Measurements from ENCODE around the gene LRRC8B.

LRRC8B gene

DNA sequence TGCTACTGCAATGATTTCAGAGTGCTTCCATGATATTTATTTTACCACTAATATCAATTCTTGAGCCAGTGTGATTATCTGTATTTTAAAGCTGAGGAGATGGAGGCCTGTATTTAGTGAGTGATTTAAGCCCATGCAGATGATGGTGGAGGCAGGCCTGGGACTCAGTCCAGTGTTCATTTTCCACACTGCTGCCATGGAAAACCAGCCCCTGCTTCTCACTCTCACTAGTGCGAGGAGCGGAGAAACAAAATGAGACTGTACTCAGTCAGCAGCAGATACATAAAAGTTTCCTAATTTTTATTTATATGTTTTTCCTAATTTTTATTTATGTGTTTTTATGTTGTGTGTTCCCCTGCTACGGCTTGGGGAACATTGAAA is 32.8 kb downstream of the LRRC8B start:
- H4K20me1 ChIP-seq (ENCODE audit: insufficient read depth, low read length, poor library complexity, severe bottlenecking) = no peaks in the 10 kb centered on the region
- no peaks in the 10 kb centered on the region for H3K27me3 ChIP-seq (ENCODE audit: insufficient read depth, low read length, poor library complexity, severe bottlenecking)
- no peaks in the 10 kb centered on the region for H3K9me3 ChIP-seq (ENCODE audit: insufficient read depth, low read depth, low read length)
- H3K36me3 ChIP-seq (ENCODE audit: insufficient read depth, low read length) = peaks cover 4% of the 10 kb centered on the region; the same call in 1 of the 2 replicates
- H3K4me1 ChIP-seq (ENCODE audit: insufficient read depth, low read length, poor library complexity, severe bottlenecking) = peaks cover 11% of the 10 kb centered on the region
- no peak overlapping the region for H3K4me3 ChIP-seq (ENCODE audit: low read length, poor library complexity, severe bottlenecking)
- H3K9me2 ChIP-seq (replicated peaks; ENCODE audit: low read depth, low read length) = no peaks in the 10 kb centered on the region
- H2AFZ ChIP-seq (ENCODE audit: low read length) = no peak overlapping the region
- H3K4me2 ChIP-seq (ENCODE audit: low read depth, low read length, poor library complexity, severe bottlenecking) = no peak overlapping the region
- no peak overlapping the region for H3K9ac ChIP-seq (ENCODE audit: low read depth, low read length, poor library complexity, severe bottlenecking)
- H3K79me2 ChIP-seq (ENCODE audit: insufficient read depth, low read length) = peaks cover 23% of the 10 kb centered on the region; the same call in 1 of the 2 replicates
- TF ChIP-seq, protein P1, sequence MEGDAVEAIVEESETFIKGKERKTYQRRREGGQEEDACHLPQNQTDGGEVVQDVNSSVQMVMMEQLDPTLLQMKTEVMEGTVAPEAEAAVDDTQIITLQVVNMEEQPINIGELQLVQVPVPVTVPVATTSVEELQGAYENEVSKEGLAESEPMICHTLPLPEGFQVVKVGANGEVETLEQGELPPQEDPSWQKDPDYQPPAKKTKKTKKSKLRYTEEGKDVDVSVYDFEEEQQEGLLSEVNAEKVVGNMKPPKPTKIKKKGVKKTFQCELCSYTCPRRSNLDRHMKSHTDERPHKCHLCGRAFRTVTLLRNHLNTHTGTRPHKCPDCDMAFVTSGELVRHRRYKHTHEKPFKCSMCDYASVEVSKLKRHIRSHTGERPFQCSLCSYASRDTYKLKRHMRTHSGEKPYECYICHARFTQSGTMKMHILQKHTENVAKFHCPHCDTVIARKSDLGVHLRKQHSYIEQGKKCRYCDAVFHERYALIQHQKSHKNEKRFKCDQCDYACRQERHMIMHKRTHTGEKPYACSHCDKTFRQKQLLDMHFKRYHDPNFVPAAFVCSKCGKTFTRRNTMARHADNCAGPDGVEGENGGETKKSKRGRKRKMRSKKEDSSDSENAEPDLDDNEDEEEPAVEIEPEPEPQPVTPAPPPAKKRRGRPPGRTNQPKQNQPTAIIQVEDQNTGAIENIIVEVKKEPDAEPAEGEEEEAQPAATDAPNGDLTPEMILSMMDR (conservative IDR thresholded peaks at IDR 0.05; ENCODE audit: low read length) = no peak
- no peak for TF ChIP-seq EZH2phosphoT487 (IDR thresholded peaks at IDR 0.05; ENCODE audit: borderline replicate concordance)
- H3F3A ChIP-seq (ENCODE audit: low read depth) = no peaks in the 10 kb centered on the region

- Histone ChIP-seq H3F3A (ENCODE audit: low read depth) (no peaks in the 10 kb centered on the region), H2AFZ (ENCODE audit: low read length) (no peak overlapping the region), H3K36me3 (ENCODE audit: insufficient read depth, low read length) (peaks cover 4% of the 10 kb centered on the region; the same call in 1 of the 2 replicates), H3K79me2 (ENCODE audit: insufficient read depth, low read length) (peaks cover 22% of the 10 kb centered on the region; the same call in 1 of the 2 replicates), H4K20me1 (ENCODE audit: insufficient read depth, low read length, poor library complexity, severe bottlenecking) (no peaks in the 10 kb centered on the region), H3K9me3 (ENCODE audit: insufficient read depth, low read depth, low read length) (no peaks in the 10 kb centered on the region), H3K4me3 (ENCODE audit: low read length, poor library complexity, severe bottlenecking) (no peak overlapping the region), H3K9me2 (replicated peaks; ENCODE audit: low read depth, low read length) (no peaks in the 10 kb centered on the region), H3K4me1 (ENCODE audit: insufficient read depth, low read length, poor library complexity, severe bottlenecking) (peaks cover 6% of the 10 kb centered on the region), H3K9ac (ENCODE audit: low read depth, low read length, poor library complexity, severe bottlenecking) (no peak overlapping the region), H3K27me3 (ENCODE audit: insufficient read depth, low read length, poor library complexity, severe bottlenecking) (no peaks in the 10 kb centered on the region), H3K4me2 (ENCODE audit: low read depth, low read length, poor library complexity, severe bottlenecking) (no peak overlapping the region)
- TF ChIP-seq, protein P1 (conservative IDR thresholded peaks at IDR 0.05; ENCODE audit: low read length) = no peak
- no peak for TF ChIP-seq EZH2phosphoT487 (IDR thresholded peaks at IDR 0.05; ENCODE audit: borderline replicate concordance)
These were observed 33.3 kb downstream of the LRRC8B start for GRCh38 chr1:89557956-89558355.

DNA sequence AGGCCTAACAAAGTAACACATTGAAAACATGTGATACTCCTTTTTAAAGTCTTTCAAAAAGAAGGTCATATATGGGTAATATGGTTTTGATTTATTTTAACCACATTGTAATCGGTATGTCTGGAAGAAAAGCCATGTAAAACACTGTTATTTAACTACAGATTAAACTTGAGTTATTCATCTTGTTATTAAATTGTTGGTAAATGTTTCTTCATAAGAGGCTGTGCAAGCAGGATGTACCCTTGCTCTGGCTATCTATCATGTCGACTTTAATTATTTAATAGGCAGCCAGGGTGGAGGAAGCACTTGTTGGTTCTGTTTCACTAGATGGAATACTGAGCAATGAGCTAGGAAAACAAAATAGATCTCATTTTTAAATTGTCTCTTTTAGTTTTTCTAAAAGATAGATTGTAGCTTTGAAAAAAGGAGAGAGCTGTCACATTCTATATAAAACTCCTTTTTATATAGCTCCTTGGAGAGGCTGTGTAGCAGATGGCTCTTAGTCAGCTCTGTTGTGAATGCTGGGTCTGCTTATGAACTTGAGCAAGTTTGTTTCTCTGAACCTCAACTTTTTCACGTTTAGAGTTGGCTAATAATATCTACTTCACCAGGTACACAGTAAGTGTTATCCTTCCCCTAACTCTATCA is 39.5 kb downstream of the LRRC8B start:
- H3K4me1 ChIP-seq (ENCODE audit: insufficient read depth, low read length, poor library complexity, severe bottlenecking) = peaks cover 8% of the 10 kb centered on the region
- no peak overlapping the region for H3K9ac ChIP-seq (ENCODE audit: low read depth, low read length, poor library complexity, severe bottlenecking)
- H3K9me3 ChIP-seq (ENCODE audit: insufficient read depth, low read depth, low read length) = no peaks in the 10 kb centered on the region
- H3K79me2 ChIP-seq (ENCODE audit: insufficient read depth, low read length) = peaks cover 23% of the 10 kb centered on the region
- H3K27me3 ChIP-seq (ENCODE audit: insufficient read depth, low read length, poor library complexity, severe bottlenecking) = no peaks in the 10 kb centered on the region
- TF ChIP-seq, protein P1 (conservative IDR thresholded peaks at IDR 0.05; ENCODE audit: low read length) = no peak
- no peak for TF ChIP-seq EZH2phosphoT487 (IDR thresholded peaks at IDR 0.05; ENCODE audit: borderline replicate concordance)
- H3K4me3 ChIP-seq (ENCODE audit: low read length, poor library complexity, severe bottlenecking) = no peak overlapping the region
- H4K20me1 ChIP-seq (ENCODE audit: insufficient read depth, low read length, poor library complexity, severe bottlenecking) = peaks cover 6% of the 10 kb centered on the region
- no peak overlapping the region for H3K4me2 ChIP-seq (ENCODE audit: low read depth, low read length, poor library complexity, severe bottlenecking)
- H3K9me2 ChIP-seq (replicated peaks; ENCODE audit: low read depth, low read length) = no peaks in the 10 kb centered on the region
- no peaks in the 10 kb centered on the region; the same call in 1 of the 2 replicates for H3K36me3 ChIP-seq (ENCODE audit: insufficient read depth, low read length)
- no peaks in the 10 kb centered on the region for H3F3A ChIP-seq (ENCODE audit: low read depth)
- H2AFZ ChIP-seq (ENCODE audit: low read length) = no peak overlapping the region

Measured in Loucy (cell line).